ENCODE measurements around the gene ELK4. TPM values are rescaled to one million over a fixed set of nuclear protein-coding genes. Genes with fewer than 3 reads are reported as not detected.
A peak's percentile ranks its signal among the peaks of the same experiment; 100 is the strongest.
"Not testable (repeated sequence)": the region's sequence is repeated elsewhere in the genome, so short reads cannot be mapped to it uniquely, and the experiment has no call there.

ELK4 gene
- total RNA-seq, 1 donor from 2014 or later = 36.6 TPM

GRCh38 chr1:205636732-205637131 lies 4.9 kb upstream of the ELK4 start:
- Histone ChIP-seq H3K4me2 (no peak overlapping the region), H4K20me1 (ENCODE audit: low read depth) (no peaks in the 10 kb centered on the region), H2AFZ (replicated peaks) (no peak overlapping the region), H3K27ac (no peak overlapping the region), H3K9ac (no peak overlapping the region), H3F3A (ENCODE audit: low read depth) (peaks cover 19% of the 10 kb centered on the region), H3K27me3 (no peaks in the 10 kb centered on the region), H3K9me3 (ENCODE audit: low read depth) (no peaks in the 10 kb centered on the region), H3K79me2 (ENCODE audit: low read depth) (no peaks in the 10 kb centered on the region), H3K4me1 (no peaks in the 10 kb centered on the region), H3K36me3 (no peaks in the 10 kb centered on the region), H3K4me3 (no peak overlapping the region)
- Mint-ChIP-seq H3K4me1 (peaks cover 9% of the 10 kb centered on the region), H3K36me3 (no peaks in the 10 kb centered on the region), H3K9me3 (no peaks in the 10 kb centered on the region), H3K4me3 (no peak overlapping the region), H3K27me3 (ENCODE audit: insufficient read depth, low read depth) (peaks cover 3% of the 10 kb centered on the region), H3K27ac (no peak overlapping the region)
- no peak for DNase-seq (ENCODE audit: low spot score)
- no peak for TF ChIP-seq EZH2phosphoT487 (IDR thresholded peaks at IDR 0.05)
- TF ChIP-seq CTCF (IDR thresholded peaks at IDR 0.05) = no peak
- no peak for TF ChIP-seq EZH2 (IDR thresholded peaks at IDR 0.05)

GRCh38 chr1:205636138-205636530 lies 4.3 kb upstream of the ELK4 start:
- H2AFZ ChIP-seq (replicated peaks); H3K4me1 ChIP-seq; H3K79me2 ChIP-seq (ENCODE audit: low read depth); DNase-seq (ENCODE audit: low spot score); H3K9me3 ChIP-seq (ENCODE audit: low read depth); H3K4me1 Mint-ChIP-seq; H3K27ac ChIP-seq; H4K20me1 ChIP-seq (ENCODE audit: low read depth); H3K36me3 Mint-ChIP-seq; H3K4me3 ChIP-seq; H3K4me2 ChIP-seq; H3K4me3 Mint-ChIP-seq; H3K27me3 Mint-ChIP-seq (ENCODE audit: insufficient read depth, low read depth); H3K9me3 Mint-ChIP-seq; H3K9ac ChIP-seq; H3K27ac Mint-ChIP-seq; H3K27me3 ChIP-seq; H3K36me3 ChIP-seq: not testable (repeated sequence)
- peaks cover 23% of the 10 kb centered on the region for H3F3A ChIP-seq (ENCODE audit: low read depth)

- peak overlapping the region; percentile 95 for H3K4me3 Mint-ChIP-seq
Observed at GRCh38 chr1:205633421-205633976, 1.7 kb upstream of the ELK4 start.

More at GRCh38 chr1:205633421-205633976, 1.7 kb upstream of the ELK4 start:
- Histone ChIP-seq H3K36me3 (no peaks in the 10 kb centered on the region), H3K27me3 (no peaks in the 10 kb centered on the region), H3K4me2 (no peak overlapping the region), H3K27ac (no peak overlapping the region), H3K79me2 (ENCODE audit: low read depth) (peaks cover 24% of the 10 kb centered on the region), H3K4me3 (no peak overlapping the region), H2AFZ (replicated peaks) (no peak overlapping the region), H3F3A (ENCODE audit: low read depth) (peaks cover 47% of the 10 kb centered on the region), H3K9me3 (ENCODE audit: low read depth) (no peaks in the 10 kb centered on the region), H3K9ac (no peak overlapping the region), H3K4me1 (peaks cover 9% of the 10 kb centered on the region), H4K20me1 (ENCODE audit: low read depth) (peaks cover 22% of the 10 kb centered on the region)
- Mint-ChIP-seq H3K27me3 (ENCODE audit: insufficient read depth, low read depth) (peaks cover under 1% of the 10 kb centered on the region), H3K27ac (no peak overlapping the region), H3K9me3 (no peaks in the 10 kb centered on the region), H3K4me1 (peaks cover 23% of the 10 kb centered on the region), H3K36me3 (no peaks in the 10 kb centered on the region)
- DNase-seq (ENCODE audit: low spot score) = no peak
- TF ChIP-seq EZH2 (IDR thresholded peaks at IDR 0.05) (no peak), CTCF (IDR thresholded peaks at IDR 0.05) (no peak), EZH2phosphoT487 (IDR thresholded peaks at IDR 0.05) (no peak)
